Osteoblast (primary cell): ENCODE data around the gene CDC25C. TPM values are rescaled to one million over a fixed set of nuclear protein-coding genes. Genes with fewer than 3 reads are reported as not detected.

ENCODE experiments used
- DNase-seq: peaks from one replicate; pipeline ENCODE4 v3.0.0; 2011; ENCODE audit warnings: low spot score, mixed read lengths; ENCODE audit not compliant: insufficient read length; ENCODE audit errors: missing footprints
- H2AFZ ChIP-seq: 2 replicates; pipeline ENCODE4 v1.6.0; 2011; ENCODE audit warnings: mild to moderate bottlenecking, low read length
- H3K27ac ChIP-seq: 2 replicates; pipeline ENCODE4 v1.5.1; 2011; ENCODE audit warnings: mild to moderate bottlenecking, low read depth, low read length, moderate library complexity
- H3K27me3 ChIP-seq: 2 replicates; pipeline ENCODE4 v1.6.0; 2012; ENCODE audit warnings: mild to moderate bottlenecking, control low read depth, inconsistent platforms, low read length, moderate library complexity; ENCODE audit not compliant: insufficient read depth
- H3K36me3 ChIP-seq: 2 replicates; pipeline ENCODE4 v1.5.1; 2011; ENCODE audit warnings: mild to moderate bottlenecking, low read length, control low read depth, moderate library complexity; ENCODE audit not compliant: insufficient read depth
- H3K4me1 ChIP-seq: 2 replicates; pipeline ENCODE4 v1.5.1; 2011; ENCODE audit warnings: mild to moderate bottlenecking, low read length, control low read depth, moderate library complexity; ENCODE audit not compliant: insufficient read depth
- H3K4me2 ChIP-seq: 2 replicates; pipeline ENCODE4 v1.6.0; 2011; ENCODE audit warnings: mild to moderate bottlenecking, low read length; ENCODE audit not compliant: insufficient read depth
- H3K4me3 ChIP-seq: fragments of 200-600 bp; sonication (generic); 3 replicates; pipeline ENCODE4 v1.5.1; 2012; ENCODE audit warnings: mild to moderate bottlenecking, low read length, inconsistent platforms; ENCODE audit not compliant: insufficient read depth
- H3K79me2 ChIP-seq: 2 replicates; pipeline ENCODE4 v1.6.0; 2012; ENCODE audit warnings: mild to moderate bottlenecking, low read length, control low read depth, inconsistent platforms; ENCODE audit not compliant: insufficient read depth
- H3K9me3 ChIP-seq: 2 replicates; pipeline ENCODE4 v1.5.1; 2011; ENCODE audit warnings: low read depth, low read length, control low read depth
- H4K20me1 ChIP-seq: 2 replicates; pipeline ENCODE4 v1.6.0; 2012; ENCODE audit warnings: mild to moderate bottlenecking, low read length, control low read depth; ENCODE audit not compliant: insufficient read depth
- total RNA-seq: library from RNA; depleted of rRNA; stranded (reverse); fragments of >200 nt; gene quantifications from 2 replicates; pipeline ENCODE4 v1.2.3, GENCODE V29; 2012
- TF ChIP-seq, protein P1 (sequence below): IDR thresholded peaks from 2 replicates; pipeline ENCODE4 v1.5.1; 2011; ENCODE audit warnings: mild to moderate bottlenecking, low read depth, low read length, moderate library complexity; ENCODE audit errors: extremely low read depth

The CDC25C gene
- total RNA-seq, 1 donor: 1.8 TPM

DNA sequence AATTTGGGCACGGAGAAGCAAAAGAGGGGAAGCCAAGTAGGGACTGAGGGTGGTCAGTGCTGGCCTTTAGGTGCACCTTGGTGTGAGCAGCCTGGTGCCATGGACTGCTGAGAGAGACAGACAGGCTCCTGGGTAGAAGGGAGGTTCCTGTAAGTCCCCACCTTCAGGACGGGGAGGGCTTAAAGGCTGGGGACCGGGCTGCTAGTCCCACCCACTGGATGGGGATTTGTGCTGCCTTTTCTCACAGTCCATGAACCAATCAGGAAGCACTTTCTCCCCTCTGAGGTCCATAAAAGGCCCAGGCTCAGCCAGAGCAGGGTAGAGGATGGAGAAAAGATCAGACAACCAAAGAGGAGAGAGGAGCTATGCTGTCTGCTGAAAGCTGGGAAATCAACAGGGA lies 15.2 kb downstream of the CDC25C start:
- no peak overlapping the region for H2AFZ ChIP-seq
- H3K9me3 ChIP-seq: no peaks in the 10 kb centered on the region
- no peaks in the 10 kb centered on the region for H3K27me3 ChIP-seq
- no peak for DNase-seq
- no peak overlapping the region for H3K4me2 ChIP-seq
- H3K4me1 ChIP-seq: no peaks in the 10 kb centered on the region
- no peak overlapping the region for H3K27ac ChIP-seq
- H3K79me2 ChIP-seq: no peaks in the 10 kb centered on the region
- no peak overlapping the region for H3K4me3 ChIP-seq
- no peaks in the 10 kb centered on the region for H4K20me1 ChIP-seq
- TF ChIP-seq, protein P1, sequence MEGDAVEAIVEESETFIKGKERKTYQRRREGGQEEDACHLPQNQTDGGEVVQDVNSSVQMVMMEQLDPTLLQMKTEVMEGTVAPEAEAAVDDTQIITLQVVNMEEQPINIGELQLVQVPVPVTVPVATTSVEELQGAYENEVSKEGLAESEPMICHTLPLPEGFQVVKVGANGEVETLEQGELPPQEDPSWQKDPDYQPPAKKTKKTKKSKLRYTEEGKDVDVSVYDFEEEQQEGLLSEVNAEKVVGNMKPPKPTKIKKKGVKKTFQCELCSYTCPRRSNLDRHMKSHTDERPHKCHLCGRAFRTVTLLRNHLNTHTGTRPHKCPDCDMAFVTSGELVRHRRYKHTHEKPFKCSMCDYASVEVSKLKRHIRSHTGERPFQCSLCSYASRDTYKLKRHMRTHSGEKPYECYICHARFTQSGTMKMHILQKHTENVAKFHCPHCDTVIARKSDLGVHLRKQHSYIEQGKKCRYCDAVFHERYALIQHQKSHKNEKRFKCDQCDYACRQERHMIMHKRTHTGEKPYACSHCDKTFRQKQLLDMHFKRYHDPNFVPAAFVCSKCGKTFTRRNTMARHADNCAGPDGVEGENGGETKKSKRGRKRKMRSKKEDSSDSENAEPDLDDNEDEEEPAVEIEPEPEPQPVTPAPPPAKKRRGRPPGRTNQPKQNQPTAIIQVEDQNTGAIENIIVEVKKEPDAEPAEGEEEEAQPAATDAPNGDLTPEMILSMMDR: no peak
- no peaks in the 10 kb centered on the region for H3K36me3 ChIP-seq

DNA sequence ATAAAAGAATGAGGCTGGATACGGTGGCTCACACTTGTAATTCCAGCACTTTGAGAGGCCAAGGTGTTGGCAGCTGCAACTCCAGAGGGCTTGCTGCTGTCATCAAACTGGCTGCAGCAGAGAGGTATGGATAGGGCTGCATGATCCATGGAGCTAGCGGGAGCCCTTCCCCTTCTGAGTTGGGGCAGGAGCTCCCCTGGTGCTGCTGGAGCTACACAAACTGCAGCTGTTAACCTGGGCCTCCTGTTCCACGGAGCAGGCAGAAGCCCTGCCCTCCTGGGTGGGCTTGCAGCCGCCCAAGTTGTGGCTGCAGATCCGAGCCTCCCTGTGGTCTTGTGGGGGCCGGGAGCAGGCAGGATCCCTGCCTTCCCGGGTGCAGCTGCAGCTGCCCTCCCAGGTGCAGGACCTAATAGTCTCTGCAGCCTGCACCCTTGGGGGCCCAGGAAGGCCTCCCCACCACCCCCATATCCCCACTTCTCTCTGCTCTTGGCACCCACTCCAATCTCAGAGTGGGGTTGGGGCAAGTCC lies 15.8 kb downstream of the CDC25C start:
- Histone ChIP-seq H3K4me3 (no peak overlapping the region), H4K20me1 (no peaks in the 10 kb centered on the region), H3K79me2 (no peaks in the 10 kb centered on the region), H2AFZ (no peak overlapping the region), H3K27ac (no peak overlapping the region), H3K4me2 (no peak overlapping the region), H3K27me3 (no peaks in the 10 kb centered on the region), H3K36me3 (no peaks in the 10 kb centered on the region), H3K4me1 (no peaks in the 10 kb centered on the region), H3K9me3 (no peaks in the 10 kb centered on the region)
- DNase-seq: no peak
- TF ChIP-seq, protein P1: no peak

DNA sequence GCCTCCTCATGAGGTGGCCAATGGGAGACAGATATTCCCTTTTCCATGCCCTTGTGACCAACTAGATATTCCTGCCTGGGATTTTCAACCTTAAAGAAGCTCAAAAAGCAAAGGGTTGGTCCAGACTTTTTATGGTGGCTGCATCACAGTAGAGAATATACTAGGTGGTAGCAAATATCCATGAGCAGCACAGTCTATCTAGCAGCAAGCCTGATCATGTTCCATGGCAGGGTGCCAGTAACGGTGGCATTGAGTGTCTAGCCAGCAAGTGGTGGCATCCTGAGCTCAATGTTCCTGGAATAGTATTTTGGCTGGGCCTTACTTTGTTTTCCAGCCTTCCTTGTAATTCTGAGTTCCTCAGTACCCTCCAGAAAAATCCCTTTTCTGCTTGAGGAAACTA lies 25.8 kb downstream of the CDC25C start:
- Histone ChIP-seq H3K36me3 (no peaks in the 10 kb centered on the region), H3K27me3 (no peaks in the 10 kb centered on the region), H3K4me2 (no peak overlapping the region), H3K9me3 (no peaks in the 10 kb centered on the region), H3K27ac (no peak overlapping the region), H4K20me1 (no peaks in the 10 kb centered on the region), H3K4me1 (no peaks in the 10 kb centered on the region), H3K4me3 (no peak overlapping the region), H3K79me2 (no peaks in the 10 kb centered on the region), H2AFZ (no peak overlapping the region)
- TF ChIP-seq, protein P1: no peak
- no peak for DNase-seq

DNA sequence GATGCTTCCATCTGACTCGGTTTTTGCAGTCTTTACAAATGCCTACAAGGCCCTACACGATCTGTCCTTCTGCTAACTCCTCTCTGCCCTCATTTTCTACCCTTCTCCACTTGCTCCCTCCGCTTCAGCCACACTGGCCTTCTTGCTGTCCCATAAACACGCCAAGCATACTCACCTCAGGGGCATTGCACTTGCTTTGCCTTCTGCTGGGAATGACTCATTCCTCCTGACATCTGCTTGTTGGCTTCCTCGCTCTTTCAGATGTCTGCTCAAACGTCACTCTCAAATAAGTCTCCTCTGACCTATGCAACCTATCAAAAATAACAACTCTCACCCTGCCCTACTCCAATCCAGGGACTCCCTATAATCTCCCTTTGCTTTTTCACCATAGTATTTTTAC lies 28.2 kb downstream of the CDC25C start:
- no peak overlapping the region for H3K4me3 ChIP-seq
- H3K79me2 ChIP-seq: no peaks in the 10 kb centered on the region
- DNase-seq: peak; percentile 50
- no peaks in the 10 kb centered on the region for H4K20me1 ChIP-seq
- TF ChIP-seq, protein P1: no peak
- H3K27me3 ChIP-seq: no peaks in the 10 kb centered on the region
- H3K4me2 ChIP-seq: no peak overlapping the region
- H2AFZ ChIP-seq: no peak overlapping the region
- no peaks in the 10 kb centered on the region for H3K9me3 ChIP-seq
- no peaks in the 10 kb centered on the region for H3K4me1 ChIP-seq
- H3K27ac ChIP-seq: no peak overlapping the region
- no peaks in the 10 kb centered on the region for H3K36me3 ChIP-seq
